Measurements from ENCODE around the gene SELE.

GRCh38 chr1:169704797-169705196 is 29.1 kb downstream of the SELE start:
- no peak for TF ChIP-seq GATA3 (IDR thresholded peaks at IDR 0.05; ENCODE audit: low read depth, low read length)
- TF ChIP-seq GATA2 (IDR thresholded peaks at IDR 0.05; ENCODE audit: low read depth, low read length), result no peak

Data from SH-SY5Y (cell line).